GM23248 (cell line): ENCODE results near the gene CNOT2.

Experiments used
- EZH2 ChIP-seq: fragments of 200-600 bp; sonication (generic); IDR thresholded peaks from 2 replicates; pipeline ENCODE4 v1.6.1; 2018; ENCODE audit warnings: antibody characterized with exemption, mild to moderate bottlenecking; ENCODE audit not compliant: insufficient read depth, poor library complexity, severe bottlenecking
- EZH2phosphoT487 ChIP-seq: fragments of 200-600 bp; sonication (generic); IDR thresholded peaks from 2 replicates; pipeline ENCODE4 v1.6.1; 2018; ENCODE audit warnings: antibody characterized with exemption, moderate library complexity, mild to moderate bottlenecking, low read depth; ENCODE audit not compliant: insufficient read depth

GRCh38 chr12:70217416-70217815, 25.8 kb upstream of the CNOT2 start:
- no peak for TF ChIP-seq EZH2
- TF ChIP-seq EZH2phosphoT487: no peak
